ENCODE data around the gene ZNF629.

ZNF629 gene

GRCh38 chr16:30750876-30751465, 36.0 kb downstream of the ZNF629 start:
- TF ChIP-seq CREB5 (CRISPR knock-in tag; IDR thresholded peaks at IDR 0.05; ENCODE audit: low read depth) (no peak), ZNF565 (CRISPR knock-in tag; conservative IDR thresholded peaks at IDR 0.05; ENCODE audit: low read depth) (no peak), TCF4 (CRISPR knock-in tag; IDR thresholded peaks at IDR 0.05; ENCODE audit: borderline replicate concordance) (no peak), ZFP3 (CRISPR knock-in tag; IDR thresholded peaks at IDR 0.05) (no peak), ZNF8 (CRISPR knock-in tag; IDR thresholded peaks at IDR 0.05) (no peak), BACH2 (CRISPR knock-in tag; IDR thresholded peaks at IDR 0.05; ENCODE audit: borderline replicate concordance) (no peak), TSHZ2 (CRISPR knock-in tag; IDR thresholded peaks at IDR 0.05) (no peak), OSR1 (CRISPR knock-in tag; IDR thresholded peaks at IDR 0.05) (no peak), SNAI2 (CRISPR knock-in tag; IDR thresholded peaks at IDR 0.05) (no peak), PATZ1 (CRISPR knock-in tag; IDR thresholded peaks at IDR 0.05; ENCODE audit: borderline replicate concordance) (no peak), ZFP30 (CRISPR knock-in tag; IDR thresholded peaks at IDR 0.05) (no peak)
- TF ChIP-seq, protein P1, sequence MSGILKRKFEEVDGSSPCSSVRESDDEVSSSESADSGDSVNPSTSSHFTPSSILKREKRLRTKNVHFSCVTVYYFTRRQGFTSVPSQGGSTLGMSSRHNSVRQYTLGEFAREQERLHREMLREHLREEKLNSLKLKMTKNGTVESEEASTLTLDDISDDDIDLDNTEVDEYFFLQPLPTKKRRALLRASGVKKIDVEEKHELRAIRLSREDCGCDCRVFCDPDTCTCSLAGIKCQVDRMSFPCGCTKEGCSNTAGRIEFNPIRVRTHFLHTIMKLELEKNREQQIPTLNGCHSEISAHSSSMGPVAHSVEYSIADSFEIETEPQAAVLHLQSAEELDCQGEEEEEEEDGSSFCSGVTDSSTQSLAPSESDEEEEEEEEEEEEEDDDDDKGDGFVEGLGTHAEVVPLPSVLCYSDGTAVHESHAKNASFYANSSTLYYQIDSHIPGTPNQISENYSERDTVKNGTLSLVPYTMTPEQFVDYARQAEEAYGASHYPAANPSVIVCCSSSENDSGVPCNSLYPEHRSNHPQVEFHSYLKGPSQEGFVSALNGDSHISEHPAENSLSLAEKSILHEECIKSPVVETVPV (CRISPR knock-in tag; IDR thresholded peaks at IDR 0.05) = no peak
- ATAC-seq = no peak

DNA sequence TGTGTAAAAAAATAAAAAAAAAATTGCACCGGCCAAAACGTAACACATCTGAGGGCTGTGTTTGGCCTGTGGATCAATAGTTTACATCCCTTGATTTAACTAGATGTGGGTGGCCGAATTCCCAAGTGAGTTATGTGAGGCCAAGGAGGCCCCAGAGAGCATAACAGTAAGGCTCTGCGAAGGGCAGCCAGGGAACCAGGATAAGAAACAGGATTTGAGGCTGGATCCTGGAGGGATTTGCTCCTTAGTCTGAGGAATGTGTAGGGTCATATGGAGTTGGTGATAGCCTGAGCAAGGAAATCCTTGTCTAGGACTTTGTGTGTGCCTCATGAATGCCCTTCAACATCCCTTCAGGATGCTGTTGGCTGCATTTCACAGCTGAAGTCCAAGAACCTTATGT, 36.8 kb downstream of the ZNF629 start:
- no peak for TF ChIP-seq PPARA (CRISPR knock-in tag; IDR thresholded peaks at IDR 0.05; ENCODE audit: borderline replicate concordance)
- TF ChIP-seq ESRRG (CRISPR knock-in tag; IDR thresholded peaks at IDR 0.05) = no peak
- no peak for TF ChIP-seq ZFP30 (CRISPR knock-in tag; IDR thresholded peaks at IDR 0.05)
- TF ChIP-seq RARB (CRISPR knock-in tag; IDR thresholded peaks at IDR 0.05) = no peak
- TF ChIP-seq PATZ1 (CRISPR knock-in tag; IDR thresholded peaks at IDR 0.05; ENCODE audit: borderline replicate concordance) = no peak
- no peak for TF ChIP-seq CSDC2 (CRISPR knock-in tag; IDR thresholded peaks at IDR 0.05)
- TF ChIP-seq TSHZ2 (CRISPR knock-in tag; IDR thresholded peaks at IDR 0.05) = no peak
- no peak for TF ChIP-seq OSR1 (CRISPR knock-in tag; IDR thresholded peaks at IDR 0.05)
- no peak for TF ChIP-seq SNAI2 (CRISPR knock-in tag; IDR thresholded peaks at IDR 0.05)
- no peak for TF ChIP-seq ARNTL (CRISPR knock-in tag; IDR thresholded peaks at IDR 0.05; ENCODE audit: borderline replicate concordance, low read depth)
- ATAC-seq = no peak
